Measurements from ENCODE around the gene COL6A3.
A peak's percentile ranks its signal among the peaks of the same experiment; 100 is the strongest.
"Not testable (repeated sequence)": the region's sequence is repeated elsewhere in the genome, so short reads cannot be mapped to it uniquely, and the experiment has no call there.

COL6A3 gene

GRCh38 chr2:237424544-237424943, 10.6 kb upstream of the COL6A3 start:
- Histone ChIP-seq H3K4me3 (ENCODE audit: low read length) (no peak overlapping the region), H3K27ac (ENCODE audit: low read depth, low read length) (no peak overlapping the region), H3K9ac (ENCODE audit: low read length) (no peak overlapping the region), H3K36me3 (ENCODE audit: control insufficient read depth, insufficient read depth, low read length) (no peaks in the 10 kb centered on the region), H3K27me3 (ENCODE audit: control insufficient read depth, insufficient read depth, low read length) (no peaks in the 10 kb centered on the region), H3K4me1 (ENCODE audit: control insufficient read depth, insufficient read depth, low read length) (peaks cover 8% of the 10 kb centered on the region)

- no peak overlapping the region for H3K9ac ChIP-seq (ENCODE audit: low read length)
- no peak overlapping the region for H3K4me3 ChIP-seq (ENCODE audit: low read length)
- H3K27ac ChIP-seq (ENCODE audit: low read depth, low read length), result no peak overlapping the region
- H3K27me3 ChIP-seq (ENCODE audit: control insufficient read depth, insufficient read depth, low read length), result no peaks in the 10 kb centered on the region
- H3K36me3 ChIP-seq (ENCODE audit: control insufficient read depth, insufficient read depth, low read length), result no peaks in the 10 kb centered on the region
- H3K4me1 ChIP-seq (ENCODE audit: control insufficient read depth, insufficient read depth, low read length), result peaks cover 8% of the 10 kb centered on the region
These were observed 9.9 kb upstream of the COL6A3 start for GRCh38 chr2:237423891-237424290.

GRCh38 chr2:237422309-237422708, 8.3 kb upstream of the COL6A3 start:
- Histone ChIP-seq H3K27ac (ENCODE audit: low read depth, low read length) (peak overlapping the region; percentile 66), H3K4me1 (ENCODE audit: control insufficient read depth, insufficient read depth, low read length) (peaks cover 8% of the 10 kb centered on the region), H3K36me3 (ENCODE audit: control insufficient read depth, insufficient read depth, low read length) (no peaks in the 10 kb centered on the region), H3K4me3 (ENCODE audit: low read length) (no peak overlapping the region), H3K9ac (ENCODE audit: low read length) (no peak overlapping the region), H3K27me3 (ENCODE audit: control insufficient read depth, insufficient read depth, low read length) (no peaks in the 10 kb centered on the region)

GRCh38 chr2:237421542-237422116, 7.7 kb upstream of the COL6A3 start:
- Histone ChIP-seq H3K4me3 (ENCODE audit: low read length) (peak overlapping the region; percentile 11), H3K27me3 (ENCODE audit: control insufficient read depth, insufficient read depth, low read length) (no peaks in the 10 kb centered on the region), H3K9ac (ENCODE audit: low read length) (no peak overlapping the region), H3K4me1 (ENCODE audit: control insufficient read depth, insufficient read depth, low read length) (peaks cover 8% of the 10 kb centered on the region), H3K27ac (ENCODE audit: low read depth, low read length) (peak overlapping the region; percentile 66), H3K36me3 (ENCODE audit: control insufficient read depth, insufficient read depth, low read length) (no peaks in the 10 kb centered on the region)

- no peak overlapping the region for H3K4me3 ChIP-seq (ENCODE audit: low read length)
- H3K9ac ChIP-seq (ENCODE audit: low read length), result no peak overlapping the region
- no peaks in the 10 kb centered on the region for H3K27me3 ChIP-seq (ENCODE audit: control insufficient read depth, insufficient read depth, low read length)
- no peak overlapping the region for H3K27ac ChIP-seq (ENCODE audit: low read depth, low read length)
- no peaks in the 10 kb centered on the region for H3K36me3 ChIP-seq (ENCODE audit: control insufficient read depth, insufficient read depth, low read length)
- peaks cover 8% of the 10 kb centered on the region for H3K4me1 ChIP-seq (ENCODE audit: control insufficient read depth, insufficient read depth, low read length)
These were observed 4.3 kb upstream of the COL6A3 start for GRCh38 chr2:237418300-237418699.

- Histone ChIP-seq H3K9ac (ENCODE audit: low read length) (peak overlapping the region; percentile 38), H3K27ac (ENCODE audit: low read depth, low read length) (peak overlapping the region; percentile 94), H3K4me1 (ENCODE audit: control insufficient read depth, insufficient read depth, low read length) (peaks cover 10% of the 10 kb centered on the region), H3K4me3 (ENCODE audit: low read length) (peak overlapping the region; percentile 56), H3K36me3 (ENCODE audit: control insufficient read depth, insufficient read depth, low read length) (no peaks in the 10 kb centered on the region), H3K27me3 (ENCODE audit: control insufficient read depth, insufficient read depth, low read length) (no peaks in the 10 kb centered on the region)
These were observed 782 bp downstream of the COL6A3 start for GRCh38 chr2:237412988-237413776.

- Histone ChIP-seq H3K27ac (ENCODE audit: low read depth, low read length) (peak overlapping the region; percentile 94), H3K36me3 (ENCODE audit: control insufficient read depth, insufficient read depth, low read length) (no peaks in the 10 kb centered on the region), H3K4me1 (ENCODE audit: control insufficient read depth, insufficient read depth, low read length) (peaks cover 10% of the 10 kb centered on the region), H3K4me3 (ENCODE audit: low read length) (peak overlapping the region; percentile 56), H3K27me3 (ENCODE audit: control insufficient read depth, insufficient read depth, low read length) (no peaks in the 10 kb centered on the region), H3K9ac (ENCODE audit: low read length) (peak overlapping the region; percentile 38)
These were observed 1.3 kb downstream of the COL6A3 start for GRCh38 chr2:237412646-237412987.

GRCh38 chr2:237411683-237412423, 2.1 kb downstream of the COL6A3 start:
- Histone ChIP-seq H3K4me3 (ENCODE audit: low read length) (peak overlapping the region; percentile 56), H3K27ac (ENCODE audit: low read depth, low read length) (peak overlapping the region; percentile 94), H3K9ac (ENCODE audit: low read length) (peak overlapping the region; percentile 38), H3K27me3 (ENCODE audit: control insufficient read depth, insufficient read depth, low read length) (no peaks in the 10 kb centered on the region), H3K36me3 (ENCODE audit: control insufficient read depth, insufficient read depth, low read length) (no peaks in the 10 kb centered on the region), H3K4me1 (ENCODE audit: control insufficient read depth, insufficient read depth, low read length) (peaks cover 15% of the 10 kb centered on the region)

- Histone ChIP-seq H3K4me1 (ENCODE audit: control insufficient read depth, insufficient read depth, low read length) (peaks cover 19% of the 10 kb centered on the region), H3K27ac (ENCODE audit: low read depth, low read length) (peak overlapping the region; percentile 94), H3K9ac (ENCODE audit: low read length) (peak overlapping the region; percentile 40), H3K4me3 (ENCODE audit: low read length) (peak overlapping the region; percentile 56), H3K27me3 (ENCODE audit: control insufficient read depth, insufficient read depth, low read length) (no peaks in the 10 kb centered on the region), H3K36me3 (ENCODE audit: control insufficient read depth, insufficient read depth, low read length) (no peaks in the 10 kb centered on the region)
These were observed 2.8 kb downstream of the COL6A3 start for GRCh38 chr2:237411092-237411601.

GRCh38 chr2:237409263-237409662, 4.7 kb downstream of the COL6A3 start:
- H3K27ac ChIP-seq (ENCODE audit: low read depth, low read length), result peak overlapping the region; percentile 58
- H3K27me3 ChIP-seq (ENCODE audit: control insufficient read depth, insufficient read depth, low read length); H3K9ac ChIP-seq (ENCODE audit: low read length); H3K4me3 ChIP-seq (ENCODE audit: low read length); H3K36me3 ChIP-seq (ENCODE audit: control insufficient read depth, insufficient read depth, low read length): not testable (repeated sequence)
- H3K4me1 ChIP-seq (ENCODE audit: control insufficient read depth, insufficient read depth, low read length), result peaks cover 32% of the 10 kb centered on the region

GRCh38 chr2:237408335-237409000, 5.5 kb downstream of the COL6A3 start:
- H3K9ac ChIP-seq (ENCODE audit: low read length), result no peak overlapping the region
- H3K27me3 ChIP-seq (ENCODE audit: control insufficient read depth, insufficient read depth, low read length), result no peaks in the 10 kb centered on the region
- no peak overlapping the region for H3K4me3 ChIP-seq (ENCODE audit: low read length)
- peak overlapping the region; percentile 64 for H3K27ac ChIP-seq (ENCODE audit: low read depth, low read length)
- peaks cover 35% of the 10 kb centered on the region for H3K4me1 ChIP-seq (ENCODE audit: control insufficient read depth, insufficient read depth, low read length)
- H3K36me3 ChIP-seq (ENCODE audit: control insufficient read depth, insufficient read depth, low read length), result no peaks in the 10 kb centered on the region

- Histone ChIP-seq H3K36me3 (ENCODE audit: control insufficient read depth, insufficient read depth, low read length) (no peaks in the 10 kb centered on the region), H3K27ac (ENCODE audit: low read depth, low read length) (peak overlapping the region; percentile 64), H3K4me1 (ENCODE audit: control insufficient read depth, insufficient read depth, low read length) (peaks cover 39% of the 10 kb centered on the region), H3K4me3 (ENCODE audit: low read length) (no peak overlapping the region), H3K27me3 (ENCODE audit: control insufficient read depth, insufficient read depth, low read length) (no peaks in the 10 kb centered on the region), H3K9ac (ENCODE audit: low read length) (no peak overlapping the region)
These were observed 6.3 kb downstream of the COL6A3 start for GRCh38 chr2:237407700-237408099.
